A673 (cell line): ENCODE data around the gene GLTP. TPM values are rescaled to one million over a fixed set of nuclear protein-coding genes. Genes with fewer than 3 reads are reported as not detected.
A peak's percentile ranks its signal among the peaks of the same experiment; 100 is the strongest.
"Not testable (repeated sequence)": the region's sequence is repeated elsewhere in the genome, so short reads cannot be mapped to it uniquely, and the experiment has no call there.

Experiments used
- Bru-seq: library from RNA; stranded (reverse); fragments of 400-500 nt; gene quantifications from one replicate; lab custom pipeline; 2021; lab: Mats Ljungman, UMichigan
- BruChase-seq, 2 experiments: library from RNA; stranded (reverse); fragments of 400-500 nt; gene quantifications; one replicate each; lab custom pipeline; 2021; lab: Mats Ljungman, UMichigan
- BruUV-seq: library from RNA; stranded (reverse); fragments of 400-500 nt; replicated peaks from 2 replicates; lab custom pipeline; 2021; lab: Mats Ljungman, UMichigan
- CTCF ChIA-PET: fragments of 300-600 bp; sonication (Branson Sonifier 250); formaldehyde crosslinking; loops from one replicate; lab custom pipeline; 2022; ENCODE audit warnings: antibody characterized with exemption; lab: Charles Lee
- POLR2A ChIA-PET: fragments of 300-600 bp; sonication (Branson Sonifier 250); formaldehyde crosslinking; loops from one replicate; lab custom pipeline; 2022; ENCODE audit warnings: antibody characterized with exemption; ENCODE audit not compliant: low non-redundant PET; lab: Charles Lee
- DNase-seq: peaks from one replicate; pipeline ENCODE4 v3.0.0-alpha.2; 2015; ENCODE audit warnings: low spot score
- H3K27ac ChIP-seq: fragments of 200-600 bp; sonication (generic); 2 replicates; pipeline ENCODE4 v1.5.1; 2016; ENCODE audit warnings: mixed run types, low read depth, mild to moderate bottlenecking, mixed read lengths, antibody characterized with exemption, low read length; ENCODE audit not compliant: poor library complexity, severe bottlenecking
- H3K27me3 ChIP-seq: fragments of 200-600 bp; sonication (generic); replicated peaks from 2 replicates; pipeline ENCODE4 v1.6.1; 2017; ENCODE audit warnings: mixed run types, low read depth, mild to moderate bottlenecking, mixed read lengths, antibody characterized with exemption, low read length; ENCODE audit not compliant: insufficient read depth, poor library complexity
- H3K36me3 ChIP-seq: fragments of 200-600 bp; sonication (generic); 2 replicates; pipeline ENCODE4 v1.6.1; 2016; ENCODE audit warnings: mixed run types, mild to moderate bottlenecking, mixed read lengths, antibody characterized with exemption, low read length; ENCODE audit not compliant: insufficient read depth, poor library complexity, severe bottlenecking
- H3K4me1 ChIP-seq: fragments of 200-600 bp; sonication (generic); 2 replicates; pipeline ENCODE4 v1.6.1; 2017; ENCODE audit warnings: mixed run types, mild to moderate bottlenecking, mixed read lengths, antibody characterized with exemption, low read length; ENCODE audit not compliant: insufficient read depth, poor library complexity, severe bottlenecking
- H3K4me3 ChIP-seq: fragments of 200-600 bp; sonication (generic); 2 replicates; pipeline ENCODE4 v1.5.1; 2016; ENCODE audit warnings: low read depth, mixed run types, mild to moderate bottlenecking, mixed read lengths, low read length; ENCODE audit not compliant: poor library complexity, severe bottlenecking
- H3K9me3 ChIP-seq: fragments of 200-600 bp; sonication (generic); 2 replicates; pipeline ENCODE4 v1.6.1; 2016; ENCODE audit warnings: mixed run types, low read depth, mild to moderate bottlenecking, mixed read lengths, antibody characterized with exemption, low read length; ENCODE audit not compliant: poor library complexity, severe bottlenecking
- EZH2 ChIP-seq: fragments of 200-600 bp; sonication (generic); IDR thresholded peaks from 2 replicates; pipeline ENCODE4 v1.6.1; 2017; ENCODE audit warnings: borderline replicate concordance, low read depth, mild to moderate bottlenecking, mixed read lengths, antibody characterized with exemption, low read length; ENCODE audit not compliant: poor library complexity, severe bottlenecking
- intact Hi-C: fragments of 100-400 bp; cut with micrococcal nuclease; formaldehyde crosslinking; loops from one replicate; pipeline ENCODE4 v1.10.0; 2022; ENCODE audit not compliant: unreplicated experiment
- long read RNA-seq: library from polyadenylated mRNA; stranded (forward); transcript quantifications from one replicate; pipeline ENCODE4 v2.0.0, GENCODE V29; 2022
- total RNA-seq: library from RNA; stranded (reverse); gene quantifications from 2 replicates; pipeline ENCODE4 v1.2.3, GENCODE V29; 2021
- TF ChIP-seq, protein P1 (sequence below): fragments of 300-800, 200-600 bp; sonication (generic); conservative IDR thresholded peaks from 2 replicates; pipeline ENCODE4 v1.5.1; 2017; ENCODE audit warnings: low read depth, mild to moderate bottlenecking, antibody characterized with exemption, low read length, moderate library complexity, mixed read lengths

The GLTP gene, protein sequence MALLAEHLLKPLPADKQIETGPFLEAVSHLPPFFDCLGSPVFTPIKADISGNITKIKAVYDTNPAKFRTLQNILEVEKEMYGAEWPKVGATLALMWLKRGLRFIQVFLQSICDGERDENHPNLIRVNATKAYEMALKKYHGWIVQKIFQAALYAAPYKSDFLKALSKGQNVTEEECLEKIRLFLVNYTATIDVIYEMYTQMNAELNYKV
- total RNA-seq (20.2 and 20.7 TPM in 2 replicates), Bru-seq, nascent RNA (percentile 52 among the genes with signal in this experiment), BruChase-seq, experiment 1, labeled RNA remaining after a 2-hour chase (percentile 60 among the genes with signal in this experiment), BruChase-seq, experiment 2, labeled RNA remaining after a 6-hour chase (percentile 71 among the genes with signal in this experiment)
- long read RNA-seq, transcript GLTP-201 (5 exons, 2,356 nt), result major isoform, 78 of 87 reads
- long read RNA-seq, partial matches to known transcripts, result 0 of 87 reads
- long read RNA-seq, other reads (novel, unspliced or antisense), result 8 of 87 reads

DNA sequence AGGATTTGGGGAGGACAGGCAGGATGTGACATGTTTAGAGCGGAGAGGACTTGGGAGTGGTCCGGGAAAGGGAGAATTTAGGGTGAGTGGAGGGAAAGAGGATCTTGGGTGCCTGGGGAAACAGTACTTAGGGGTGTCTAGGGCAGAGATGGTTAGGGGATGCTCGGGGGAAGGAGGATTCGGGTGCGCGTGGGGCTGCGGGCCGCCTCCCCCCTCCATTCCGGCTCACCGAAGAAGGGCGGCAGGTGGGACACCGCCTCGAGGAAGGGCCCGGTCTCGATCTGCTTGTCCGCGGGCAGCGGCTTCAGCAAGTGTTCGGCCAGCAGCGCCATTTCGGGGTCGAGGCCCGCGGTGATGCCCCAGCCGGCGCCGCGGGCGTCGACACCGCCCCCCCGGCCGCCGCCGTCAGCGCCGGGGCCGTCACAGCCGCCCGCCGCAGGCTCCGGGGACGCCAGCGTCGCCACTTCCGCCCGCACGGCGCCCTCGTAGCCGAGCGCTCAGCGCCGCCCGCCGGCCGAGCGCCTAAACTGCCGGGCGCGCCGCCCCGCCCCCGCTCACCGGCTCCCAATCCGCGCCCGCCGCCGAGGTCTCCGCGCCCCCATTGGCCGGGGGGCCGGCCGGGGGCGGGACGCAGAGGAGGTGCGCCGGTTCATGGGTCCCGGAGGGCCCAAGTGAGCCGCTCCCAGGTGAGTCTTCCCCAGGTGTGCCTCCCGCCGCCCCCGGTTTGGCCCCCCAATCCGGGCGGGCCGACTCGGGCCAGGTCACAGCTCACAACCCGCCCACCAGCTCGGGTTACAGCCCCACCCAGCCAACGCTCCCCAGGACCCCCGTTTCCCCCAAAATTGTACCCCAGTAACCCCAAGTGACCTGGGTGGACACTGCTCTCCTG is at the start of gene GLTP:
Gene GLTP (minus strand): TSS at position 499 of the 889 bp plus-strand sequence. CDS start 167 bp downstream, at position 332.
- CTCF ChIA-PET, result no interaction called here
- POLR2A ChIA-PET, result no interaction called here
- H3K36me3 ChIP-seq, result no peaks in the 10 kb centered on the region
- TF ChIP-seq EZH2, result no peak
- TF ChIP-seq, protein P1, sequence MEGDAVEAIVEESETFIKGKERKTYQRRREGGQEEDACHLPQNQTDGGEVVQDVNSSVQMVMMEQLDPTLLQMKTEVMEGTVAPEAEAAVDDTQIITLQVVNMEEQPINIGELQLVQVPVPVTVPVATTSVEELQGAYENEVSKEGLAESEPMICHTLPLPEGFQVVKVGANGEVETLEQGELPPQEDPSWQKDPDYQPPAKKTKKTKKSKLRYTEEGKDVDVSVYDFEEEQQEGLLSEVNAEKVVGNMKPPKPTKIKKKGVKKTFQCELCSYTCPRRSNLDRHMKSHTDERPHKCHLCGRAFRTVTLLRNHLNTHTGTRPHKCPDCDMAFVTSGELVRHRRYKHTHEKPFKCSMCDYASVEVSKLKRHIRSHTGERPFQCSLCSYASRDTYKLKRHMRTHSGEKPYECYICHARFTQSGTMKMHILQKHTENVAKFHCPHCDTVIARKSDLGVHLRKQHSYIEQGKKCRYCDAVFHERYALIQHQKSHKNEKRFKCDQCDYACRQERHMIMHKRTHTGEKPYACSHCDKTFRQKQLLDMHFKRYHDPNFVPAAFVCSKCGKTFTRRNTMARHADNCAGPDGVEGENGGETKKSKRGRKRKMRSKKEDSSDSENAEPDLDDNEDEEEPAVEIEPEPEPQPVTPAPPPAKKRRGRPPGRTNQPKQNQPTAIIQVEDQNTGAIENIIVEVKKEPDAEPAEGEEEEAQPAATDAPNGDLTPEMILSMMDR, result no peak; the same call in 1 of the 2 replicates
- peak within 1 kb of the TSS; percentile 37 for H3K27ac ChIP-seq
- peaks cover 4% of the 10 kb centered on the region for H3K27me3 ChIP-seq
- H3K4me1 ChIP-seq, result peaks cover 5% of the 10 kb centered on the region
- peak; percentile 91 for DNase-seq
- intact Hi-C loops, result loop anchor here (1.0 kb wide), 1 partner anchor 75 kb away; no protein-coding TSS in a partner anchor
- no peaks in the 10 kb centered on the region for H3K9me3 ChIP-seq
- peak within 1 kb of the TSS; percentile 65 for H3K4me3 ChIP-seq
- BruUV-seq, result no TSS peak

- POLR2A ChIA-PET, DNase-seq, intact Hi-C loops, CTCF ChIA-PET, H3K27ac ChIP-seq, H3K27me3 ChIP-seq, H3K9me3 ChIP-seq, H3K4me1 ChIP-seq, H3K4me3 ChIP-seq, BruUV-seq: not testable (repeated sequence)
- peaks cover 20% of the 10 kb centered on the region for H3K36me3 ChIP-seq
Measured at GRCh38 chr12:109929326-109929725, 49.0 kb upstream of the GLTP start.

- intact Hi-C loops, result no loop called here
- no peak for DNase-seq
- H3K36me3 ChIP-seq, result peaks cover 17% of the 10 kb centered on the region
- H3K4me3 ChIP-seq, result no peak overlapping the region
- H3K9me3 ChIP-seq, result no peaks in the 10 kb centered on the region
- no peaks in the 10 kb centered on the region for H3K27me3 ChIP-seq
- H3K4me1 ChIP-seq, result no peaks in the 10 kb centered on the region
- TF ChIP-seq, protein P1, result no peak
- TF ChIP-seq EZH2, result no peak
- CTCF ChIA-PET, result interaction anchor here (0.6 to 0.7 kb wide), 4 partner anchors 75 to 445 kb away, joined by 3 to 4 read pairs (median 4); no protein-coding TSS in a partner anchor
- no peak overlapping the region for H3K27ac ChIP-seq
- BruUV-seq, result no TSS peak
- POLR2A ChIA-PET, result no interaction called here
Measured at GRCh38 chr12:109928058-109928656, 47.8 kb upstream of the GLTP start.
